ENCODE data around the gene ERFL.

Gene ERFL

DNA sequence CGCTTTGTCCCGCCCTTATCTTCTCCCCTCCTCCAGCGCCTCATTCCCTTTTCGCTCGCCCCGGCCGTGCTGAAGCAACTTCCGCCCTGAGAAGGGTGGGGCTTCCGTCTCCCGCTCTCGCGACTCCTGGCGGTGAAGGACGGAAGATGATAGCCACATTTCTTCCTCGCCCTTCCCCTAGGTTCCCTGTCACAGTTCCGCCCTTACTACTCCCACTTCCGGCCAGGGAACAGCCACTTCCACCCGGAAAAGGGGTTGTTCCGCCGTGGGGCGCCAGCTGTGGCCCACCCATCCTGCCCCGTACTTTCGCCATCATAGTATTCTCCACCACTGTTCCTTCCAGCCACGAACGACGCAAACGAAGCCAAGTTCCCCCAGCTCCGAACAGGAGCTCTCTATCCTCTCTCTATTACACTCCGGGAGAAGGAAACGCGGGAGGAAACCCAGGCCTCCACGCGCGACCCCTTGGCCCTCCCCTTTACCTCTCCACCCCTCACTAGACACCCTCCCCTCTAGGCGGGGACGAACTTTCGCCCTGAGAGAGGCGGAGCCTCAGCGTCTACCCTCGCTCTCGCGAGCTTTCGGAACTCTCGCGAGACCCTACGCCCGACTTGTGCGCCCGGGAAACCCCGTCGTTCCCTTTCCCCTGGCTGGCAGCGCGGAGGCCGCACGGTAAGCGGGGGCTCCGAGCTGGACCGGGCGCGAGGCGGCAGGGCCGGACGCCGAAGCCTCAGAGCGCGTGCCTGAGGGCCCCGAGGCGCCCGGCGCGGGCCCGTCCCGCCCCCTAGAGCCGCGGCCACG is 68.4 kb downstream of the ERFL start, which contains the start of gene RPS19:
RPS19 (plus strand) TSS at position 638 of the 801 bp plus-strand sequence. CDS start 520 bp downstream, outside the sequence.
- peak; percentile 96 to 98 for DNase-seq (ENCODE audit: low read depth in 2 of 2)

DNA sequence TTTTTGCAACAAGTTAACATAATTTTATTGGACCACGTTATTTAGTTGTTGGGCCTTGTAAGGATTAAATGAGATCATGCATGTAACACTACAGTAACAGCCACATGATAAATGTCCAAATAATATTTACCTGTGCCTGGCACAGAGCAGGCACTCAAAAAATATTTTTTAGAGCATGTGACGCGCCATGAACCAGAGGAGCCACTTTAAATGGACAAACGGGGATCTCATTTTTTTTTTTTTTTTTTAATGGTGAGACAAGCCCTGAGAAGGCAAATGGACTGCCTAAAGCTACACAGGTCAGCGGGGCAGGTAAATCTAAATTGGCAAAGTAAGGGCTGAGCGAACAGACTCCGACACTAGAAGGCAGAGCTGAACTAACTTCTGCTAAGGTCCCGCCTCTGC is 69.0 kb downstream of the ERFL start:
- DNase-seq (ENCODE audit: low read depth in 2 of 2), result no peak

Measured in stimulated activated CD4-positive, alpha-beta T cell treated with anti-CD3 and anti-CD28 coated beads, Interleukin-1b, Interleukin-23, amount 100 ng/mL, for 1 hour (primary cell).